ENCODE measurements around the gene SCCPDH. TPM values are rescaled to one million over a fixed set of nuclear protein-coding genes. Genes with fewer than 3 reads are reported as not detected.
A peak's percentile ranks its signal among the peaks of the same experiment; 100 is the strongest.

SCCPDH gene
- total RNA-seq, 4 donors from 2014 or later, result 28.3 to 43.0 (median 35.1) TPM

DNA sequence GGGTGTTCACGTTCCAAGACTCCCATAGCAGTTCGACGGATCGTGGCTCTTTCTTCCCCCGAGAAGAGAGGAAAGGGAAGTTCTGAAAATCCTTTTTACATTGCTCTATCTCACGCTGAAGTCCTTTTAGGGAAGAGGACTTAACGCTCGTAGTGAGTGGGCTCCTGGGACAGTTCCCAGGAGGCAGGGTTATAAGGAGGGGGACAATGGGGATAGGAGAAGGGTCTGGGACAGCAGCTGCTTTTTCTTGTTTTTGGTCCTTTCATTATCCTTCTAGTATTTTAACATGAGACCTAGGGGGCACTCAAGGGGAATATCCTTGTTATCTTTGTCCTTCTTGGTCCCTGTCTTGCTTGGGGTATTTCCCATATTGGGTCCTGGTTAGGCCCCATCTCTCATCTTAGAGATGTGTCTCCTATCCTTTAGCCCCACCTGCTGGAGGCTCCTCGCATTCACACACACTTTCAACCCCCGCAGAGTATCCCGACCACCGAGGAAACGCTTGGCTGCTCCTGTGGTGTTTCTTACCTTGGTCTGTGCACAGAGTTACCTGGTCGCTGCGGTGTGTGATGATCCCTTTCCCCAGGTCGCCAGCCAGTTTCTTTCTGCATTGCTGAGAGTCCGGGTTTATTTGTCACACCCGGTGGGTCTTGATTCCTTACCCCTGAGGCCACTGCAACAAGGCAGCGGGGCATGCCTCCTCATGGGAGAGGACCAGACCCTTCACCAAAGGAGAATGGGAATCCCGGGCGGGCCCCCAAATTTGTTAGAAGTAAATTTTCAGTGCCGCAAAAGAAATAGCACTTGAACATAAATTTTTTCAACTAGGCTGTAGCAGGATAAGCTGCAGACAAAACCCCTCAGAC, 29.7 kb downstream of the SCCPDH start:
- no peak overlapping the region for H3K4me3 ChIP-seq
- H3K36me3 ChIP-seq, result no peaks in the 10 kb centered on the region
- H3K27me3 ChIP-seq, result no peaks in the 10 kb centered on the region
- H3K27ac ChIP-seq, result no peak overlapping the region
- no peaks in the 10 kb centered on the region for H3K4me1 ChIP-seq
- H3K9me3 ChIP-seq, result no peaks in the 10 kb centered on the region
- ATAC-seq, result peak; percentile 56 to 87
- in situ Hi-C loops (cut with MboI; ENCODE audit: low sequenced_read_pairs in 4 of 4) (no loop called here), intact Hi-C loops (cut with DNase I; ENCODE audit: low total_unique reads) (loop anchor here (2.0 to 5.0 kb wide), 2 partner anchors 57 to 257 kb away; no protein-coding TSS in a partner anchor)
- TF ChIP-seq CTCF (IDR thresholded peaks at IDR 0.05 in 4 of 5, conservative IDR thresholded peaks at IDR 0.05 in 1 of 5) (peak; percentile 47 to 81 (median 68)), POLR2A (IDR thresholded peaks at IDR 0.05) (no peak)
- peak; percentile 6 to 26 for DNase-seq

DNA sequence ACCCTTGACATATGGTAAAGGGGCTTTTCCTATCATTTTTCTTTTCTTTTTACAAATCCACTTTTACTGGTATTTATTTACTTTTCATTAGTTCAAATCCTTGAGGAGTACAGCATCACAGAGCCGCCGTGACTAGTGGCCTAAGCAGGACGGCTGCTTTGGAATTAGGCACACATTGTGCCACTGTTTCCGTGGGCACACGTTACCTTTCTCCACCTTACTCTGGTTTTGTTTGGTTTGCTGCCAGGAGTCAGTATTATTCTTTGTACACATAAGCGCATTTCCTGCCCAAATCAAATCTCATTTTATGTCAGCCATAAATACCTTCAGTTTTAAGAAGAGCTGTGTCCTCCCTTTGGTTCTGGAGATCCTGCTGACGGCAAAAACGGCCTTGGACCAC, 31.2 kb downstream of the SCCPDH start:
- intact Hi-C loops (cut with DNase I; ENCODE audit: low total_unique reads) (loop anchor here (2.0 kb wide), 1 partner anchor 259 kb away; no protein-coding TSS in a partner anchor), in situ Hi-C loops (cut with MboI; ENCODE audit: low sequenced_read_pairs in 4 of 4) (no loop called here)
- H3K9me3 ChIP-seq, result no peaks in the 10 kb centered on the region
- H3K27me3 ChIP-seq, result no peaks in the 10 kb centered on the region
- peaks cover 0 to 5% of the 10 kb centered on the region in 2 donors for H3K36me3 ChIP-seq
- TF ChIP-seq POLR2A (IDR thresholded peaks at IDR 0.05) (no peak), CTCF (IDR thresholded peaks at IDR 0.05 in 4 of 5, conservative IDR thresholded peaks at IDR 0.05 in 1 of 5) (no peak)
- no peak for ATAC-seq
- no peak overlapping the region for H3K27ac ChIP-seq
- no peaks in the 10 kb centered on the region for H3K4me1 ChIP-seq
- no peak overlapping the region for H3K4me3 ChIP-seq
- DNase-seq, result no peak

- DNase-seq (no peak), ATAC-seq (no peak)
- Histone ChIP-seq H3K9me3 (no peaks in the 10 kb centered on the region), H3K4me3 (no peak overlapping the region), H3K27me3 (no peaks in the 10 kb centered on the region), H3K36me3 (peaks cover 0 to 26% of the 10 kb centered on the region in 2 donors), H3K27ac (no peak overlapping the region), H3K4me1 (no peaks in the 10 kb centered on the region)
- no peak for TF ChIP-seq CTCF (IDR thresholded peaks at IDR 0.05 in 4 of 5, conservative IDR thresholded peaks at IDR 0.05 in 1 of 5)
- in situ Hi-C loops (cut with MboI; ENCODE audit: low sequenced_read_pairs in 4 of 4), result no loop called here
- intact Hi-C loops (cut with DNase I; ENCODE audit: low total_unique reads), result loop anchor here (10.0 kb wide), 1 partner anchor 196 kb away; the partner anchor contains the start of genes CNST and TFB2M
These were observed 36.5 kb downstream of the SCCPDH start for GRCh38 chr1:246760422-246761347.

- H3K27me3 ChIP-seq, result no peaks in the 10 kb centered on the region
- intact Hi-C loops (cut with DNase I; ENCODE audit: low total_unique reads), result loop anchor here (10.0 kb wide), 1 partner anchor 197 kb away; the partner anchor contains the start of genes CNST and TFB2M
- no peaks in the 10 kb centered on the region for H3K4me1 ChIP-seq
- H3K36me3 ChIP-seq, result peaks cover 0 to 26% of the 10 kb centered on the region in 2 donors
- H3K4me3 ChIP-seq, result no peak overlapping the region
- in situ Hi-C loops (cut with MboI; ENCODE audit: low sequenced_read_pairs in 4 of 4), result no loop called here
- ATAC-seq (no peak), DNase-seq (no peak)
- H3K27ac ChIP-seq, result no peak overlapping the region
- H3K9me3 ChIP-seq, result no peaks in the 10 kb centered on the region
- TF ChIP-seq CTCF (IDR thresholded peaks at IDR 0.05 in 4 of 5, conservative IDR thresholded peaks at IDR 0.05 in 1 of 5) (no peak), POLR2A (IDR thresholded peaks at IDR 0.05) (no peak)
These were observed 37.2 kb downstream of the SCCPDH start for GRCh38 chr1:246761396-246761795.

All from gastrocnemius medialis (tissue), 4 donors.